IMR-90 (cell line): ENCODE results near the gene FOSL2. TPM values are rescaled to one million over a fixed set of nuclear protein-coding genes. Genes with fewer than 3 reads are reported as not detected.

ENCODE experiments used
- ATAC-seq: fragments of 200-7000 bp; cut with Tn5 transposase; 2 replicates; pipeline ENCODE4 v1.9.1; 2020; ENCODE audit warnings: low read depth, mild to moderate bottlenecking, moderate library complexity
- BruUV-seq: library from RNA; stranded (reverse); fragments of 400-500 nt; replicated peaks from 2 replicates; lab custom pipeline; 2021; lab: Mats Ljungman, UMichigan
- CTCF ChIA-PET: fragments of 300-600 bp; formaldehyde crosslinking; extraction: SDS; loops from one replicate; lab custom pipeline; 2021; ENCODE audit warnings: antibody characterized with exemption; lab: Yijun Ruan, JAX
- POLR2A ChIA-PET: fragments of 300-600 bp; sonication (Branson Sonifier 250); formaldehyde crosslinking; loops from one replicate; lab custom pipeline; 2022; ENCODE audit warnings: antibody characterized with exemption; ENCODE audit not compliant: unreplicated experiment; lab: Charles Lee
- DNase-seq: peaks from one replicate; pipeline ENCODE4 v3.0.0; 2013
- H2AFZ ChIP-seq: replicated peaks from 2 replicates; pipeline ENCODE3; 2013; ENCODE audit warnings: low read length, mild to moderate bottlenecking; ENCODE audit not compliant: poor library complexity
- H2AK5ac ChIP-seq: 2 replicates; pipeline ENCODE4 v1.6.1; 2013; ENCODE audit warnings: low read depth, low read length, inconsistent platforms
- H2AK9ac ChIP-seq: replicated peaks from 2 replicates; pipeline ENCODE3; 2013; ENCODE audit warnings: mild to moderate bottlenecking, low read depth, low read length, moderate library complexity; ENCODE audit not compliant: poor library complexity
- H2BK120ac ChIP-seq: 2 replicates; pipeline ENCODE4 v1.6.1; 2013; ENCODE audit warnings: low read depth, low read length, inconsistent platforms
- H2BK15ac ChIP-seq: 3 replicates; pipeline ENCODE4 v1.6.1; 2013; ENCODE audit warnings: low read depth, low read length, inconsistent platforms
- H2BK20ac ChIP-seq: 2 replicates; pipeline ENCODE4 v1.6.1; 2013; ENCODE audit warnings: low read depth, mild to moderate bottlenecking, inconsistent platforms, low read length, moderate library complexity
- H2BK5ac ChIP-seq: 2 replicates; pipeline ENCODE4 v1.6.1; 2013; ENCODE audit warnings: mild to moderate bottlenecking, low read depth, low read length, inconsistent platforms; ENCODE audit not compliant: poor library complexity, severe bottlenecking
- H3K14ac ChIP-seq: replicated peaks from 2 replicates; pipeline ENCODE4 v1.6.1; 2013; ENCODE audit warnings: low read depth, low read length, inconsistent platforms
- H3K18ac ChIP-seq: 2 replicates; pipeline ENCODE4 v1.6.1; 2013; ENCODE audit warnings: low read depth, low read length, control low read depth
- H3K23ac ChIP-seq: 2 replicates; pipeline ENCODE4 v1.6.1; 2013; ENCODE audit warnings: low read depth, low read length, inconsistent platforms
- H3K27ac ChIP-seq: 2 replicates; pipeline ENCODE4 v1.5.1; 2013; ENCODE audit warnings: mild to moderate bottlenecking, control low read depth, low read length; ENCODE audit not compliant: insufficient read depth
- H3K27me3 ChIP-seq: 2 replicates; pipeline ENCODE4 v1.6.1; 2013; ENCODE audit warnings: low read length; ENCODE audit not compliant: control insufficient read depth, insufficient read depth
- H3K36me3 ChIP-seq: 2 replicates; pipeline ENCODE4 v1.6.1; 2013; ENCODE audit warnings: low read length, mixed read lengths; ENCODE audit not compliant: control insufficient read depth, insufficient read depth
- H3K4ac ChIP-seq: 2 replicates; pipeline ENCODE4 v1.6.1; 2013; ENCODE audit warnings: low read depth, low read length, inconsistent platforms
- H3K4me1 ChIP-seq: 2 replicates; pipeline ENCODE4 v1.6.1; 2013; ENCODE audit warnings: low read length, mixed read lengths; ENCODE audit not compliant: control insufficient read depth, insufficient read depth
- H3K4me2 ChIP-seq: 2 replicates; pipeline ENCODE4 v1.6.1; 2013; ENCODE audit warnings: low read depth, mild to moderate bottlenecking, control low read depth, low read length, moderate library complexity
- H3K4me3 ChIP-seq: 2 replicates; pipeline ENCODE4 v1.5.1; 2013; ENCODE audit warnings: low read depth, mild to moderate bottlenecking, control low read depth, low read length, moderate library complexity; ENCODE audit not compliant: insufficient read depth
- H3K56ac ChIP-seq: 2 replicates; pipeline ENCODE4 v1.6.1; 2013; ENCODE audit warnings: low read length, inconsistent platforms; ENCODE audit not compliant: insufficient read depth; ENCODE audit errors: extremely low read depth
- H3K79me1 ChIP-seq, 2 experiments: 2 replicates each; pipeline ENCODE4 v1.6.1; 2013; ENCODE audit warnings: low read length in 2 of 2, inconsistent platforms in 1 of 2, low read depth in 1 of 2
- H3K9ac ChIP-seq: 2 replicates; pipeline ENCODE4 v1.6.1; 2013; ENCODE audit warnings: low read depth, low read length, control low read depth
- H3K9me1 ChIP-seq: 2 replicates; pipeline ENCODE4 v1.6.1; 2013; ENCODE audit warnings: low read length, inconsistent platforms; ENCODE audit not compliant: insufficient read depth
- H3K9me3 ChIP-seq: 2 replicates; pipeline ENCODE4 v1.6.1; 2013; ENCODE audit warnings: low read length; ENCODE audit not compliant: control insufficient read depth, insufficient read depth
- H4K20me1 ChIP-seq: 2 replicates; pipeline ENCODE4 v1.6.1; 2013; ENCODE audit warnings: low read length, inconsistent platforms; ENCODE audit not compliant: insufficient read depth
- H4K5ac ChIP-seq: 2 replicates; pipeline ENCODE4 v1.6.1; 2013; ENCODE audit warnings: mild to moderate bottlenecking, low read depth, low read length, control low read depth
- H4K8ac ChIP-seq, 2 experiments: 2 replicates each; pipeline ENCODE4 v1.6.1; 2013; ENCODE audit warnings: low read depth in 2 of 2, low read length in 2 of 2, control low read depth in 1 of 2, inconsistent platforms in 1 of 2
- H4K91ac ChIP-seq: 2 replicates; pipeline ENCODE4 v1.6.1; 2013; ENCODE audit warnings: low read depth, low read length, inconsistent platforms; ENCODE audit not compliant: insufficient read depth
- BHLHE40 ChIP-seq: fragments of 150-350 bp; IDR thresholded peaks from 2 replicates; pipeline ENCODE4 v1.6.1; 2016; ENCODE audit warnings: mild to moderate bottlenecking, low read depth, low read length
- CEBPB ChIP-seq: IDR thresholded peaks from 2 replicates; pipeline ENCODE4 v1.6.1; 2012; ENCODE audit warnings: low read depth, low read length, improper control_type of control experiment
- CTCF ChIP-seq: conservative IDR thresholded peaks from 2 replicates; pipeline ENCODE4 v1.5.1; 2012; ENCODE audit warnings: mild to moderate bottlenecking, low read depth, low read length, improper control_type of control experiment
- ELK1 ChIP-seq: fragments of 150-350 bp; IDR thresholded peaks from 2 replicates; pipeline ENCODE4 v1.6.1; 2016; ENCODE audit warnings: low read depth, mild to moderate bottlenecking, low read length, moderate library complexity, borderline replicate concordance
- FOS ChIP-seq: fragments of 150-350 bp; IDR thresholded peaks from 2 replicates; pipeline ENCODE4 v1.6.1; 2016; ENCODE audit warnings: low read depth, low read length
- MAFK ChIP-seq: IDR thresholded peaks from 2 replicates; pipeline ENCODE4 v1.6.1; 2012; ENCODE audit warnings: low read depth, low read length, improper control_type of control experiment
- MAZ ChIP-seq: IDR thresholded peaks from 2 replicates; pipeline ENCODE4 v1.6.1; 2012; ENCODE audit warnings: low read depth, mild to moderate bottlenecking, low read length, improper control_type of control experiment, moderate library complexity, borderline replicate concordance
- MXI1 ChIP-seq: IDR thresholded peaks from 2 replicates; pipeline ENCODE4 v1.6.1; 2012; ENCODE audit warnings: low read depth, mild to moderate bottlenecking, low read length, moderate library complexity, borderline replicate concordance
- NFE2L2 ChIP-seq: fragments of 150-350 bp; IDR thresholded peaks from 2 replicates; pipeline ENCODE4 v1.6.1; 2016; ENCODE audit warnings: low read depth, mild to moderate bottlenecking, low read length
- RCOR1 ChIP-seq: IDR thresholded peaks from 2 replicates; pipeline ENCODE4 v1.6.1; 2012; ENCODE audit warnings: mild to moderate bottlenecking, low read length, improper control_type of control experiment; ENCODE audit not compliant: insufficient replicate concordance
- RFX5 ChIP-seq: IDR thresholded peaks from 2 replicates; pipeline ENCODE4 v1.8.0; 2012; ENCODE audit warnings: low read depth, mild to moderate bottlenecking, low read length, moderate library complexity
- SMC3 ChIP-seq: fragments of 150-350 bp; IDR thresholded peaks from 2 replicates; pipeline ENCODE4 v1.6.1; 2016; ENCODE audit warnings: low read depth, mild to moderate bottlenecking, antibody characterized with exemption, low read length, moderate library complexity
- WGBS, 2 experiments: methylation state at CpG; one replicate each; pipeline versions ENCODE4 v1.1.5 to v1.1.7; 2013; ENCODE audit warnings: missing lambda C conversion rate in 2 of 2; ENCODE audit not compliant: insufficient read length in 1 of 2; ENCODE audit errors: extremely low coverage in 2 of 2; 5-methylcytosine and 5-hydroxymethylcytosine counted together
- dilution Hi-C: fragments of 300-500 bp; cut with HindIII; formaldehyde crosslinking; loops from one replicate; pipeline ENCODE4 v1.14.3; 2018; ENCODE audit warnings: low sequenced_read_pairs; ENCODE audit not compliant: unreplicated experiment
- in situ Hi-C: fragments of 300-500 bp; cut with MboI; formaldehyde crosslinking; loops from 3 replicates; pipeline ENCODE4 v1.14.3; 2019; ENCODE audit warnings: low sequenced_read_pairs, inconsistent platforms, mixed read lengths
- intact Hi-C: fragments of 100-400 bp; cut with micrococcal nuclease; formaldehyde crosslinking; loops from 2 replicates; pipeline ENCODE4 v1.10.0; 2022
- polyA plus RNA-seq, 3 experiments: library from polyadenylated mRNA; depleted of rRNA; stranded (reverse); fragments of >200 nt; gene quantifications; 2 replicates each; pipeline ENCODE4 v1.2.3, GENCODE V29; 2012; ENCODE audit warnings: low replicate concordance in 1 of 3
- total RNA-seq: library from RNA; depleted of rRNA; stranded (reverse); fragments of >200 nt; gene quantifications from 2 replicates; pipeline ENCODE4 v1.2.3, GENCODE V29; 2012

Gene FOSL2
- total and polyA plus RNA-seq, 2 of the 4 experiments (the other 2 are of a cell fraction) = 31.4 to 46.3 TPM

- no peak for TF ChIP-seq BHLHE40
- no peak for TF ChIP-seq NFE2L2
- TF ChIP-seq MAZ = no peak
- TF ChIP-seq RFX5 = no peak
- TF ChIP-seq MXI1 = no peak
These were observed 31.4 kb downstream of the FOSL2 start (continued) for GRCh38 chr2:28423856-28424605.

GRCh38 chr2:28424799-28425463 is 32.3 kb downstream of the FOSL2 start:
- POLR2A ChIA-PET = no interaction called here
- no CpG with 5 or more reads among the region's 2 CpGs for WGBS, 2 experiments
- Histone ChIP-seq H2AK5ac (no peak overlapping the region), H3K9me3 (no peaks in the 10 kb centered on the region), H3K27ac (no peak overlapping the region), H2BK15ac (no peak overlapping the region), H3K9me1 (peaks cover 11% of the 10 kb centered on the region), H3K56ac (no peak overlapping the region), H3K27me3 (no peaks in the 10 kb centered on the region), H4K20me1 (0 out of 2 replicates have a peak, but pooled peaks cover 6% of the 10 kb centered on the region), H3K79me1 (peaks cover 0 to 12% of the 10 kb centered on the region in 2 experiments; a peak in 1 of 4 replicates), H3K18ac (no peak overlapping the region), H3K4me2 (no peak overlapping the region), H2AFZ (no peak overlapping the region), H2BK120ac (no peak overlapping the region), H2BK20ac (no peak overlapping the region), H4K5ac (no peak overlapping the region), H3K4ac (no peak overlapping the region), H3K9ac (no peak overlapping the region), H2AK9ac (no peak overlapping the region), H4K91ac (no peak overlapping the region), H3K36me3 (peaks cover 3% of the 10 kb centered on the region), H3K4me3 (no peak overlapping the region), H3K4me1 (peaks cover 18% of the 10 kb centered on the region), H3K23ac (no peak overlapping the region), H4K8ac (no peak overlapping the region), H2BK5ac (no peak overlapping the region), H3K14ac (no peak overlapping the region)
- dilution Hi-C loops = no loop called here
- in situ Hi-C loops = no loop called here
- CTCF ChIA-PET = no interaction called here
- intact Hi-C loops = no loop called here
- DNase-seq = no peak
- BruUV-seq = no TSS peak
- no peak for ATAC-seq
- TF ChIP-seq FOS (no peak), CTCF (no peak), MAFK (no peak), CEBPB (no peak), NFE2L2 (no peak), RCOR1 (no peak), ELK1 (no peak), MXI1 (no peak), BHLHE40 (no peak), MAZ (no peak), RFX5 (no peak), SMC3 (no peak)
